ENCODE results near the gene ZNF780A.

Gene ZNF780A

GRCh38 chr19:40088299-40089047 is 2.3 kb downstream of the ZNF780A start:
- H3K27ac ChIP-seq (ENCODE audit: poor library complexity, severe bottlenecking): no peak overlapping the region
- H3K27me3 ChIP-seq (ENCODE audit: insufficient read depth, poor library complexity, severe bottlenecking): no peaks in the 10 kb centered on the region
- H3K36me3 ChIP-seq (ENCODE audit: low read depth): peaks cover 10% of the 10 kb centered on the region
- ATAC-seq (ENCODE audit: low read depth) (no peak), DNase-seq (ENCODE audit: low spot score) (no peak)
- H3K4me3 ChIP-seq (ENCODE audit: severe bottlenecking): no peak overlapping the region
- H3K9me3 ChIP-seq (ENCODE audit: severe bottlenecking): no peaks in the 10 kb centered on the region
- peaks cover 6% of the 10 kb centered on the region for H3K4me1 ChIP-seq (ENCODE audit: insufficient read depth, poor library complexity, severe bottlenecking)
- no peak for TF ChIP-seq CTCF (IDR thresholded peaks at IDR 0.05; ENCODE audit: poor library complexity, severe bottlenecking)

GRCh38 chr19:40084948-40085347 is 5.8 kb downstream of the ZNF780A start:
- peaks cover 6% of the 10 kb centered on the region for H3K4me1 ChIP-seq (ENCODE audit: insufficient read depth, poor library complexity, severe bottlenecking)
- no peak for DNase-seq (ENCODE audit: low spot score)
- H3K27me3 ChIP-seq (ENCODE audit: insufficient read depth, poor library complexity, severe bottlenecking): no peaks in the 10 kb centered on the region
- no peak overlapping the region for H3K27ac ChIP-seq (ENCODE audit: poor library complexity, severe bottlenecking)
- no peaks in the 10 kb centered on the region for H3K9me3 ChIP-seq (ENCODE audit: severe bottlenecking)
- ATAC-seq (ENCODE audit: low read depth): no peak
- H3K4me3 ChIP-seq (ENCODE audit: severe bottlenecking): no peak overlapping the region
- TF ChIP-seq CTCF (IDR thresholded peaks at IDR 0.05; ENCODE audit: poor library complexity, severe bottlenecking): no peak
- H3K36me3 ChIP-seq (ENCODE audit: low read depth): peaks cover 42% of the 10 kb centered on the region

DNA sequence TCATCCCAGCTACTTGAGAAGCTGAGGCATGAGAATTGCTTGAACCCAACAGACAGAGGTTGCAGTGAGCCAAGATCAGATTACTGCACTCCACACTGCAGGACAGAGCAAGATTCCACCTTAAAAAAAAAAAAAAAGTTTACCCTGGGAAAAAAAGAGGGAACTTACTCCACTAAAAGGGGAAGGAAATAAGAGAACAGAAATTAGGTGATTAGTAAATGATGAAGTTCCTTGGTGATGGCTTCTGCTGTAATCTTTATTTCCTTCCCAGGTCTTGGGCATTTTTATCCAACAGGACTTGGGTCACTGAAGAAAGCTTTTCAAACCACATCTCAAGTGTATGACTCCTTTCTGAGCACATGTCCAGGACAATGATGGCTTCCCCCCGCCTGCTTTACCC is 9.3 kb downstream of the ZNF780A start:
- Histone ChIP-seq H3K9me3 (ENCODE audit: severe bottlenecking) (peaks cover 9% of the 10 kb centered on the region), H3K27ac (ENCODE audit: poor library complexity, severe bottlenecking) (no peak overlapping the region), H3K4me1 (ENCODE audit: insufficient read depth, poor library complexity, severe bottlenecking) (no peaks in the 10 kb centered on the region), H3K4me3 (ENCODE audit: severe bottlenecking) (no peak overlapping the region), H3K36me3 (ENCODE audit: low read depth) (peaks cover 75% of the 10 kb centered on the region), H3K27me3 (ENCODE audit: insufficient read depth, poor library complexity, severe bottlenecking) (no peaks in the 10 kb centered on the region)
- TF ChIP-seq CTCF (IDR thresholded peaks at IDR 0.05; ENCODE audit: poor library complexity, severe bottlenecking): no peak
- DNase-seq (ENCODE audit: low spot score) (no peak), ATAC-seq (ENCODE audit: low read depth) (no peak)

DNA sequence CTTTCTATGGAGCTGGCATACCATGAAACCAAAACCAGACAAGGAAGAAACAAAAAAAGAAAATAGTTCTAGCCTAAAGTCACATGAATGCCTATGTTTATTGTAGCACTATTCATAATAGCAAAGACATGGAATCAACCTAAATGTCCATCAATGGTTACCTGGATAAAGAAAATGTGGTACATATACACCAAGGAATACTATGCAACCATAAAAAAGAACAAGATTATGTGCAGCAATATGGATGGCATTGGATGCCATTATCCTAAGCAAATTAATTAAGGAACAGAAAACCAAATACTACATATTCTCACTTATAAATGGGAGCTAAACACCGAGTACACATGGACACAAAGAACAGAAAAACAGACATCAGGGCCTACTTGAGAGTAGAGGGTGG is 10.5 kb downstream of the ZNF780A start:
- H3K4me1 ChIP-seq (ENCODE audit: insufficient read depth, poor library complexity, severe bottlenecking): no peaks in the 10 kb centered on the region
- ATAC-seq (ENCODE audit: low read depth): no peak
- TF ChIP-seq CTCF (IDR thresholded peaks at IDR 0.05; ENCODE audit: poor library complexity, severe bottlenecking): no peak
- H3K9me3 ChIP-seq (ENCODE audit: severe bottlenecking): peaks cover 9% of the 10 kb centered on the region
- H3K27ac ChIP-seq (ENCODE audit: poor library complexity, severe bottlenecking): no peak overlapping the region
- H3K4me3 ChIP-seq (ENCODE audit: severe bottlenecking): no peak overlapping the region
- no peak for DNase-seq (ENCODE audit: low spot score)
- H3K27me3 ChIP-seq (ENCODE audit: insufficient read depth, poor library complexity, severe bottlenecking): no peaks in the 10 kb centered on the region
- peaks cover 81% of the 10 kb centered on the region for H3K36me3 ChIP-seq (ENCODE audit: low read depth)

- DNase-seq (ENCODE audit: low spot score) (no peak), ATAC-seq (ENCODE audit: low read depth) (no peak)
- H3K36me3 ChIP-seq (ENCODE audit: low read depth): peaks cover 83% of the 10 kb centered on the region
- peaks cover 9% of the 10 kb centered on the region for H3K9me3 ChIP-seq (ENCODE audit: severe bottlenecking)
- H3K27ac ChIP-seq (ENCODE audit: poor library complexity, severe bottlenecking): no peak overlapping the region
- no peaks in the 10 kb centered on the region for H3K4me1 ChIP-seq (ENCODE audit: insufficient read depth, poor library complexity, severe bottlenecking)
- no peak for TF ChIP-seq CTCF (IDR thresholded peaks at IDR 0.05; ENCODE audit: poor library complexity, severe bottlenecking)
- H3K27me3 ChIP-seq (ENCODE audit: insufficient read depth, poor library complexity, severe bottlenecking): no peaks in the 10 kb centered on the region
- H3K4me3 ChIP-seq (ENCODE audit: severe bottlenecking): no peak overlapping the region
Observed at GRCh38 chr19:40078377-40078776, 12.4 kb downstream of the ZNF780A start.
